ENCODE data around the gene SOX6.

SOX6 gene

DNA sequence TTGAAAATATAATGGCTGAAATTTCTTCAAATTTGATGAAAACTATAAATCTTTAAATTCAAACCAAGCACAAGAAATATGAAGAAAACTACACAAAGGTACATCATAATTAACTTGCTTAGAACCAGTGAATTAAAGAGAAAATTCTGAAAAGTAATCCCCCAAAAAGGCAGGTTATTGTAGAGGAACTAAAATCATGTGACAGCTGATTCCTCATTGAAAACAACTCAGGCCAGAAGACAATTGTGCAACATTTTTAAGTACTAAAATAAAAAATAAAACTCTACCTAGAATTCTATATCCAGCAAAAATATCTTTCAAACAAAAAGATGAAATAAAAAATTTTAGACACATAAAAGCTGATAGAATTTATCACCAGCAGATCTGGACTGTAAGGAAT is 90.3 kb downstream of the SOX6 start:
- Histone ChIP-seq H4K20me1 (ENCODE audit: insufficient read depth, low read length) (no peaks in the 10 kb centered on the region), H3K4me2 (ENCODE audit: low read depth, low read length) (no peak overlapping the region), H3K79me2 (ENCODE audit: low read length) (no peaks in the 10 kb centered on the region), H3K27ac (ENCODE audit: low read length) (no peak overlapping the region), H3K9me2 (replicated peaks; ENCODE audit: insufficient read depth, low read length) (no peaks in the 10 kb centered on the region), H3K36me3 (replicated peaks; ENCODE audit: insufficient read depth, low read length) (no peaks in the 10 kb centered on the region), H3F3A (ENCODE audit: insufficient read depth, low read length) (no peaks in the 10 kb centered on the region), H3K9ac (ENCODE audit: low read length) (no peak overlapping the region), H3K4me3 (ENCODE audit: low read length) (no peak overlapping the region), H3K27me3 (replicated peaks; ENCODE audit: insufficient read depth, low read length) (no peaks in the 10 kb centered on the region), H3K4me1 (ENCODE audit: low read length) (no peaks in the 10 kb centered on the region), H3K9me3 (replicated peaks; ENCODE audit: insufficient read depth, low read length) (no peaks in the 10 kb centered on the region), H2AFZ (ENCODE audit: low read length) (no peak overlapping the region)
- TF ChIP-seq EZH2 (optimal IDR thresholded peaks at IDR 0.05; ENCODE audit: low read depth, low read length) (no peak), EZH2phosphoT487 (IDR thresholded peaks at IDR 0.05; ENCODE audit: low read length) (no peak)
- TF ChIP-seq, protein P1, sequence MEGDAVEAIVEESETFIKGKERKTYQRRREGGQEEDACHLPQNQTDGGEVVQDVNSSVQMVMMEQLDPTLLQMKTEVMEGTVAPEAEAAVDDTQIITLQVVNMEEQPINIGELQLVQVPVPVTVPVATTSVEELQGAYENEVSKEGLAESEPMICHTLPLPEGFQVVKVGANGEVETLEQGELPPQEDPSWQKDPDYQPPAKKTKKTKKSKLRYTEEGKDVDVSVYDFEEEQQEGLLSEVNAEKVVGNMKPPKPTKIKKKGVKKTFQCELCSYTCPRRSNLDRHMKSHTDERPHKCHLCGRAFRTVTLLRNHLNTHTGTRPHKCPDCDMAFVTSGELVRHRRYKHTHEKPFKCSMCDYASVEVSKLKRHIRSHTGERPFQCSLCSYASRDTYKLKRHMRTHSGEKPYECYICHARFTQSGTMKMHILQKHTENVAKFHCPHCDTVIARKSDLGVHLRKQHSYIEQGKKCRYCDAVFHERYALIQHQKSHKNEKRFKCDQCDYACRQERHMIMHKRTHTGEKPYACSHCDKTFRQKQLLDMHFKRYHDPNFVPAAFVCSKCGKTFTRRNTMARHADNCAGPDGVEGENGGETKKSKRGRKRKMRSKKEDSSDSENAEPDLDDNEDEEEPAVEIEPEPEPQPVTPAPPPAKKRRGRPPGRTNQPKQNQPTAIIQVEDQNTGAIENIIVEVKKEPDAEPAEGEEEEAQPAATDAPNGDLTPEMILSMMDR (IDR thresholded peaks at IDR 0.05; ENCODE audit: low read length): no peak
- no peak for DNase-seq

DNA sequence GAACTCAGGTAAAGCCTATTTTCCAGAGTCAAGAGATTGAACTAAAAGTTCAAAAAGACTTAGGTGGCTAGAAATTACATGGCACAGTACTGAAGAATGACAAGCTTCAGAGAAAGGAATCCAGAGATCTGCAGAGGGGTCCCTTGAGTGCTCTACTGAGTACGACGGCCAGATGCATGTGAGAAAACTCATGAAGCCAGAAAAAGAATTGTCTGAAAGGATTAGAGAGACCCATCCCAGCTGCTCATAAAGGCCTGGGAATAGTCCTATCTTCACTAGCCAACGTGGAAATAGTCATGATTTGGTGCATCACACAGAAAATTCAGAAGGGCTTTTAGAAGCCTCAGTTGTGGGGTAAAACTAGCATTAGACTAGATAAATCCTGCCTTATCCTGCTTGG is 91.3 kb downstream of the SOX6 start:
- Histone ChIP-seq H4K20me1 (ENCODE audit: insufficient read depth, low read length) (no peaks in the 10 kb centered on the region), H3K9ac (ENCODE audit: low read length) (no peak overlapping the region), H3K27me3 (replicated peaks; ENCODE audit: insufficient read depth, low read length) (no peaks in the 10 kb centered on the region), H3K4me1 (ENCODE audit: low read length) (no peaks in the 10 kb centered on the region), H3F3A (ENCODE audit: insufficient read depth, low read length) (no peaks in the 10 kb centered on the region), H3K9me3 (replicated peaks; ENCODE audit: insufficient read depth, low read length) (no peaks in the 10 kb centered on the region), H3K79me2 (ENCODE audit: low read length) (no peaks in the 10 kb centered on the region), H3K4me2 (ENCODE audit: low read depth, low read length) (no peak overlapping the region), H3K36me3 (replicated peaks; ENCODE audit: insufficient read depth, low read length) (no peaks in the 10 kb centered on the region), H3K27ac (ENCODE audit: low read length) (no peak overlapping the region), H3K9me2 (replicated peaks; ENCODE audit: insufficient read depth, low read length) (no peaks in the 10 kb centered on the region), H2AFZ (ENCODE audit: low read length) (no peak overlapping the region), H3K4me3 (ENCODE audit: low read length) (no peak overlapping the region)
- no peak for DNase-seq
- TF ChIP-seq EZH2 (optimal IDR thresholded peaks at IDR 0.05; ENCODE audit: low read depth, low read length): no peak
- no peak for TF ChIP-seq EZH2phosphoT487 (IDR thresholded peaks at IDR 0.05; ENCODE audit: low read length)
- TF ChIP-seq, protein P1 (IDR thresholded peaks at IDR 0.05; ENCODE audit: low read length): no peak

DNA sequence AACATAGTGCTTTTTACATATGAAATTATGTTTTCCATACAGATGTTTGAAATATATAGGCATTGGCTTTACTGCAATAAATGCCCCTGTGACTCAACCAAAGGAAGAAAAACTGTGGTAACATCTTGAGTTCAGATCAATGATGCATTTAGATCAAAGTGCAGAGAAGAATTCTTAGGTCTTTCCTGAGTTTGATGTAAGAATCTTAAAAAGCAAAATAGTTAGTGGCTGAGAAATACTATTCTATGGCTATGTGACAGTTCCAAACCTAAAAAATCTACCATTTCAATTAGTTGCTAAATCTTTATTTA is 93.7 kb downstream of the SOX6 start:
- Histone ChIP-seq H3K4me2 (ENCODE audit: low read depth, low read length) (no peak overlapping the region), H3K9me3 (replicated peaks; ENCODE audit: insufficient read depth, low read length) (no peaks in the 10 kb centered on the region), H3K4me3 (ENCODE audit: low read length) (no peak overlapping the region), H3K9me2 (replicated peaks; ENCODE audit: insufficient read depth, low read length) (no peaks in the 10 kb centered on the region), H3K4me1 (ENCODE audit: low read length) (no peaks in the 10 kb centered on the region), H3K27me3 (replicated peaks; ENCODE audit: insufficient read depth, low read length) (no peaks in the 10 kb centered on the region), H3F3A (ENCODE audit: insufficient read depth, low read length) (no peaks in the 10 kb centered on the region), H2AFZ (ENCODE audit: low read length) (no peak overlapping the region), H3K36me3 (replicated peaks; ENCODE audit: insufficient read depth, low read length) (no peaks in the 10 kb centered on the region), H4K20me1 (ENCODE audit: insufficient read depth, low read length) (no peaks in the 10 kb centered on the region), H3K9ac (ENCODE audit: low read length) (no peak overlapping the region), H3K27ac (ENCODE audit: low read length) (no peak overlapping the region), H3K79me2 (ENCODE audit: low read length) (no peaks in the 10 kb centered on the region)
- DNase-seq: no peak
- TF ChIP-seq EZH2 (optimal IDR thresholded peaks at IDR 0.05; ENCODE audit: low read depth, low read length) (no peak), EZH2phosphoT487 (IDR thresholded peaks at IDR 0.05; ENCODE audit: low read length) (no peak)
- TF ChIP-seq, protein P1 (IDR thresholded peaks at IDR 0.05; ENCODE audit: low read length): no peak

All from MM.1S (cell line).